Measurements from ENCODE around the gene VHLL. TPM values are rescaled to one million over a fixed set of nuclear protein-coding genes. Genes with fewer than 3 reads are reported as not detected.
A peak's percentile ranks its signal among the peaks of the same experiment; 100 is the strongest.

VHLL gene
- total and polyA plus RNA-seq, 10 of the 15 experiments (the other 5 are each of a cell fraction or from before 2014, with no cell fraction given): 0.23 TPM; not detected in 9

DNA sequence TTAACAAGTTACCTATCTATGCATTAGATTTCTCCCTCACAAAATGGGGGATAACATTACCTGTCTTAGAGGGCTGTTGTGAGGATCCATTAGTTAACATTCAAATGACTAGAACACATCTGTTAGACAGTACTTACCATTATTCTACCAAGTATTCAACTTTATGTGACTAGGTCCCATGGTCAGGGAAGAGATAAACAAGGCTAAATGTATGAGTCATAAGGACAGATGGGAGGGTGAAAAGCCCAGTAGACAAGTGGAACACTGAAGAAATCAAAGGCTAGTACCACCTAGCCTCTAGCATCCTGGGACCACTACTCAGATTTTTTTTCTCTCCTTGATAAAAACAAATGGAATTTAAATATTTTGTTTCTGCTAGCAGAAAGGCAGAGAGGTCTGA, 9.0 kb upstream of the VHLL start:
- Histone ChIP-seq H4K20me1 (ENCODE audit: control insufficient read depth, insufficient read depth) (no peaks in the 10 kb centered on the region), H3K4me1 (ENCODE audit: control insufficient read depth, insufficient read depth, low read length) (no peaks in the 10 kb centered on the region), H3K27me3 (replicated peaks in 1 of 2; ENCODE audit: control insufficient read depth in 2 of 2, insufficient read depth in 2 of 2, low read length in 1 of 2) (no peaks in the 10 kb centered on the region), H2AFZ (ENCODE audit: control insufficient read depth, low read depth, low read length) (no peak overlapping the region), H3K36me3 (ENCODE audit: control insufficient read depth in 2 of 2, insufficient read depth in 2 of 2, low read length in 1 of 2) (peaks cover 16 to 36% of the 10 kb centered on the region in 2 experiments), H3K9ac (ENCODE audit: control insufficient read depth, insufficient read depth, low read length) (no peak overlapping the region), H3K27ac (ENCODE audit: control insufficient read depth, insufficient read depth) (no peak overlapping the region), H3K4me2 (ENCODE audit: control insufficient read depth, insufficient read depth) (no peak overlapping the region), H3K9me3 (replicated peaks; ENCODE audit: control insufficient read depth, insufficient read depth, low read length) (no peaks in the 10 kb centered on the region), H3K79me2 (ENCODE audit: control insufficient read depth, insufficient read depth, low read length) (no peaks in the 10 kb centered on the region), H3K4me3 (no peak overlapping the region)
- DNase-seq (ENCODE audit: low read depth, low spot score) (no peak), ATAC-seq (no peak), FAIRE-seq (no peak)
- ChIA-PET CTCF (interaction anchor here (1.3 to 2.1 kb wide), 3 partner anchors 11 to 78 kb away, joined by 3 to 7 read pairs (median 3); partner anchors contain the start of gene SMG5), POLR2A (interaction anchor here (0.8 kb wide), 1 partner anchor 24 kb away, joined by 3 read pairs; the partner anchor contains the start of gene TMEM79), SMC1A (ENCODE audit: uncharacterized antibody, unreplicated experiment) (interaction anchor here (1.1 kb wide), 1 partner anchor 162 kb away, joined by 5 read pairs; no protein-coding TSS in a partner anchor), RAD21 (ENCODE audit: unreplicated experiment) (no interaction called here)
- TF ChIP-seq, protein P1, sequence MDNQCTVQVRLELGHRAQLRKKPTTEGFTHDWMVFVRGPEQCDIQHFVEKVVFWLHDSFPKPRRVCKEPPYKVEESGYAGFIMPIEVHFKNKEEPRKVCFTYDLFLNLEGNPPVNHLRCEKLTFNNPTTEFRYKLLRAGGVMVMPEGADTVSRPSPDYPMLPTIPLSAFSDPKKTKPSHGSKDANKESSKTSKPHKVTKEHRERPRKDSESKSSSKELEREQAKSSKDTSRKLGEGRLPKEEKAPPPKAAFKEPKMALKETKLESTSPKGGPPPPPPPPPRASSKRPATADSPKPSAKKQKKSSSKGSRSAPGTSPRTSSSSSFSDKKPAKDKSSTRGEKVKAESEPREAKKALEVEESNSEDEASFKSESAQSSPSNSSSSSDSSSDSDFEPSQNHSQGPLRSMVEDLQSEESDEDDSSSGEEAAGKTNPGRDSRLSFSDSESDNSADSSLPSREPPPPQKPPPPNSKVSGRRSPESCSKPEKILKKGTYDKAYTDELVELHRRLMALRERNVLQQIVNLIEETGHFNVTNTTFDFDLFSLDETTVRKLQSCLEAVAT (IDR thresholded peaks at IDR 0.05): no peak
- TF ChIP-seq, protein P2, sequence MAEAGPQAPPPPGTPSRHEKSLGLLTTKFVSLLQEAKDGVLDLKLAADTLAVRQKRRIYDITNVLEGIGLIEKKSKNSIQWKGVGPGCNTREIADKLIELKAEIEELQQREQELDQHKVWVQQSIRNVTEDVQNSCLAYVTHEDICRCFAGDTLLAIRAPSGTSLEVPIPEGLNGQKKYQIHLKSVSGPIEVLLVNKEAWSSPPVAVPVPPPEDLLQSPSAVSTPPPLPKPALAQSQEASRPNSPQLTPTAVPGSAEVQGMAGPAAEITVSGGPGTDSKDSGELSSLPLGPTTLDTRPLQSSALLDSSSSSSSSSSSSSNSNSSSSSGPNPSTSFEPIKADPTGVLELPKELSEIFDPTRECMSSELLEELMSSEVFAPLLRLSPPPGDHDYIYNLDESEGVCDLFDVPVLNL (IDR thresholded peaks at IDR 0.05; ENCODE audit: low read depth, low read length): no peak
- TF ChIP-seq CBX3 (IDR thresholded peaks at IDR 0.05; ENCODE audit: borderline replicate concordance, low read depth) (no peak), BMI1 (IDR thresholded peaks at IDR 0.05; ENCODE audit: borderline replicate concordance) (no peak)
- in situ Hi-C loops (cut with MboI) (no loop called here), intact Hi-C loops (cut with micrococcal nuclease; ENCODE audit: unreplicated experiment) (no loop called here)
- TSS peak; percentile 13 for BruUV-seq (replicated peaks)

DNA sequence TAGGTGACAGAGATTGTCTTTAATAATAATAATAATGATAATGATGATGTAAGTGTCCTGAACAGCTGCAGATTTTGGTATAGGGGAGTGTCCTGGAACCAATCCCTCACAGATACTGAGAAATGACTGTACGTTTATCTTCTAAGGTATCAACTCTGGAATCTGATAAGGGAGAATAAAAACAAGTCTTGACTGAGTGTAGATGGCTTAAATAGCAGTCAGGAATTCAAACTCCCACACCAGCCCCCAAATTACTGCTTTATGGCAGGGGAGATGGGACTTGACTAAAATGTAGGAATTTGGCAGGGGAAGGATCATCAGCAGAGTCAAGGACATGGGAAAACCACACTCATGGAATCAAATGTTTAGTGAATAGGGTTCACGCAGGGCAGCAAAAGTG, 6.1 kb upstream of the VHLL start:
- no peak overlapping the region for H2AFZ ChIP-seq (ENCODE audit: control insufficient read depth, low read depth, low read length)
- no peak overlapping the region for H3K27ac ChIP-seq (ENCODE audit: control insufficient read depth, insufficient read depth)
- no peak overlapping the region for H3K9ac ChIP-seq (ENCODE audit: control insufficient read depth, insufficient read depth, low read length)
- no peak for FAIRE-seq
- in situ Hi-C loops (cut with MboI): no loop called here
- ATAC-seq: no peak
- CTCF ChIA-PET: no interaction called here
- SMC1A ChIA-PET (ENCODE audit: uncharacterized antibody, unreplicated experiment): interaction anchor here (1.2 kb wide), 1 partner anchor 67 kb away, joined by 3 read pairs; no protein-coding TSS in a partner anchor
- H3K4me1 ChIP-seq (ENCODE audit: control insufficient read depth, insufficient read depth, low read length): no peaks in the 10 kb centered on the region
- intact Hi-C loops (cut with micrococcal nuclease; ENCODE audit: unreplicated experiment): no loop called here
- no peaks in the 10 kb centered on the region for H3K9me3 ChIP-seq (replicated peaks; ENCODE audit: control insufficient read depth, insufficient read depth, low read length)
- H3K27me3 ChIP-seq (replicated peaks in 1 of 2; ENCODE audit: control insufficient read depth in 2 of 2, insufficient read depth in 2 of 2, low read length in 1 of 2): no peaks in the 10 kb centered on the region
- POLR2A ChIA-PET: no interaction called here
- DNase-seq (ENCODE audit: low read depth, low spot score): no peak
- no TSS peak for BruUV-seq (replicated peaks)
- TF ChIP-seq MEF2B (IDR thresholded peaks at IDR 0.05; ENCODE audit: partially characterized antibody, poor library complexity, severe bottlenecking) (no peak), ZNF207 (IDR thresholded peaks at IDR 0.05; ENCODE audit: borderline replicate concordance) (no peak)
- TF ChIP-seq, protein P3, sequence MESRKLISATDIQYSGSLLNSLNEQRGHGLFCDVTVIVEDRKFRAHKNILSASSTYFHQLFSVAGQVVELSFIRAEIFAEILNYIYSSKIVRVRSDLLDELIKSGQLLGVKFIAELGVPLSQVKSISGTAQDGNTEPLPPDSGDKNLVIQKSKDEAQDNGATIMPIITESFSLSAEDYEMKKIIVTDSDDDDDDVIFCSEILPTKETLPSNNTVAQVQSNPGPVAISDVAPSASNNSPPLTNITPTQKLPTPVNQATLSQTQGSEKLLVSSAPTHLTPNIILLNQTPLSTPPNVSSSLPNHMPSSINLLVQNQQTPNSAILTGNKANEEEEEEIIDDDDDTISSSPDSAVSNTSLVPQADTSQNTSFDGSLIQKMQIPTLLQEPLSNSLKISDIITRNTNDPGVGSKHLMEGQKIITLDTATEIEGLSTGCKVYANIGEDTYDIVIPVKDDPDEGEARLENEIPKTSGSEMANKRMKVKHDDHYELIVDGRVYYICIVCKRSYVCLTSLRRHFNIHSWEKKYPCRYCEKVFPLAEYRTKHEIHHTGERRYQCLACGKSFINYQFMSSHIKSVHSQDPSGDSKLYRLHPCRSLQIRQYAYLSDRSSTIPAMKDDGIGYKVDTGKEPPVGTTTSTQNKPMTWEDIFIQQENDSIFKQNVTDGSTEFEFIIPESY (IDR thresholded peaks at IDR 0.05): no peak
- H3K4me2 ChIP-seq (ENCODE audit: control insufficient read depth, insufficient read depth): no peak overlapping the region
- H3K36me3 ChIP-seq (ENCODE audit: control insufficient read depth in 2 of 2, insufficient read depth in 2 of 2, low read length in 1 of 2): peaks cover 8 to 24% of the 10 kb centered on the region in 2 experiments
- WGBS (ENCODE audit: insufficient coverage, insufficient replicate concordance, low lambda C conversion rate, missing lambda C conversion rate): 100% methylated on average over 2 of the region's 2 CpGs
- RAD21 ChIA-PET (ENCODE audit: unreplicated experiment): no interaction called here
- no peaks in the 10 kb centered on the region for H4K20me1 ChIP-seq (ENCODE audit: control insufficient read depth, insufficient read depth)
- H3K79me2 ChIP-seq (ENCODE audit: control insufficient read depth, insufficient read depth, low read length): no peaks in the 10 kb centered on the region
- no peak overlapping the region for H3K4me3 ChIP-seq

Data from GM12878 (cell line).